CD4-positive, alpha-beta T cell treated with Interleukin-4 for 1 hour (primary cell): ENCODE data around the gene TBC1D2.
A peak's percentile ranks its signal among the peaks of the same experiment; 100 is the strongest.

Experiments used
- DNase-seq, 2 donors: peaks; one replicate each; pipeline ENCODE4 v3.0.0-alpha.2; 2020 to 2022

The TBC1D2 gene

DNA sequence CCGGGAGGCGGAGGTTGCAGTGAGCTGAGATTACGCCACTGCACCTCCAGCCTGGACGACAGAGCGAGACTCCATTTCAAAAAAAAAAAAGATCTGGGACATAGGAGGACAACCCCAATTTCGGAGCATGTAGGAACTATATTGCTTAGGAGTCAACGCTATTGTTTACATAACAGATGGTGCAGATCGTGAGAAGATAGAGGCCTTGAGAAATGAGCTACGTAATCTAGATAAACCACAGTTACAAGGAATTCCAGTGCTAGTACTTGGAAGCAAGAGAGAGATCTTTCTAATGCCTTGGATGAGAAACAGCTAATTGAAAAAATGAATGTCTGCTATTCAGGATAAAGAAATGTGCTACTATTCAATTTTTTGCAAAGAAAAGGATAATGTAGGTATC, 20.3 kb downstream of the TBC1D2 start:
- DNase-seq: no peak

GRCh38 chr9:98234245-98234825, 21.1 kb downstream of the TBC1D2 start:
- no peak for DNase-seq

DNA sequence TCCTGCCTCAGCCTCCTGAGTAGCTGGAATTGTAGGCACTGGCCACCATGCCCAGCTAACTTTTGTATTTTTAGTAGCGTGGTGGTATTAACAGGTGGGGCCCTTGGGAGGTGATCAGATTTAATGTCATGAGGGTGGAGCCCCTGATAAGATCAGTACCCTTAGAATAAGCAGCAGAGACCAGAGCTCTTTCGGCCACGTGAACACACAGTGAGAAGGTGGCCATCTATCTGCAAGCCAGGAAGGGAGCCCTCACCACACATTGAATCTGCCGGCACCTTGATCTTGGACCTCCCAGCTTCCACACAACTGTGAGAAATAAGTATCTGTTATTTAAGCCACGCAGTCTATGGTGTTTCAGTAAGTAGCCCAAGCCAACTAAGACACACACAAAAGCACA, 22.5 kb downstream of the TBC1D2 start:
- DNase-seq: no peak

- no peak for DNase-seq
These were observed 23.5 kb downstream of the TBC1D2 start for GRCh38 chr9:98231770-98232478.

DNA sequence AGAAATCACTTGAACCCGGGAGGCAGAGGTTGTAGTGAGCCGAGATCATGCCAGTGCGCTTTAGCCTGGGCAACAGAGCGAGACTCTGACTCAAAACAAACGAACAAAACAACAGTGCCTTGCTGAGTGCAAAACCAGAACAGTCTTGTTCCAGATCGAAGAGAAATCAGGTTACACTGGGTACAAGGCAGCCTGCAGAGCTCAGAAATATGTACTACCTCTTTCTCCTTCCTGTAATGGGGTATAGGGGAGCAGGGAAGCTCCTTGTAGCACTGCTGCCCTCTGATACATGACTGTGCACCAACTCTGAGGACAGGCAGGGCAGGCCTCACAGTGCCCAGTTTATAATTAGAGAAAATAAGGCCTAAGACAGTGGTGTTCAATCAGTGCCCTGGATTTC, 24.7 kb downstream of the TBC1D2 start:
- no peak for DNase-seq

- DNase-seq: no peak
These were observed 25.1 kb downstream of the TBC1D2 start for GRCh38 chr9:98230304-98230703.

DNA sequence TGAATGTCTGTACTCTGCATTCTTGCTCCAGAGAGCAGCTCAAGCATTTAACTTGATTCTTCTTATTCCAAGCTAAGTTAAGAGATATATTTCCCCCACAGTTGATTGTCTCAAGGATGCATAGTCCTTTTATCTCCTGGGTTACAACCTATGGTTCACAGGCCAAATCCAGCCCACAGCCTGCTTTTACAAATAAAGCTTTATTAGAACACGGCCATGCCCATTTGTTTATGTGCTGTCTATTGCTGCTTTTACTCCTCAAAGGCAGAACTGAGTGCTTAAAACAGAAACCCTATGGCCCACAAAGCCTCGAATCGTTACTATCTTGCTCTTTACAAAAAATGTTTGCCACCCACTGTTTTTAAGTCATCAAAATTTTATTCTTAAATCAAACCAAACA, 25.8 kb downstream of the TBC1D2 start:
- no peak for DNase-seq

- DNase-seq: no peak
These were observed 26.4 kb downstream of the TBC1D2 start for GRCh38 chr9:98229090-98229395.

DNA sequence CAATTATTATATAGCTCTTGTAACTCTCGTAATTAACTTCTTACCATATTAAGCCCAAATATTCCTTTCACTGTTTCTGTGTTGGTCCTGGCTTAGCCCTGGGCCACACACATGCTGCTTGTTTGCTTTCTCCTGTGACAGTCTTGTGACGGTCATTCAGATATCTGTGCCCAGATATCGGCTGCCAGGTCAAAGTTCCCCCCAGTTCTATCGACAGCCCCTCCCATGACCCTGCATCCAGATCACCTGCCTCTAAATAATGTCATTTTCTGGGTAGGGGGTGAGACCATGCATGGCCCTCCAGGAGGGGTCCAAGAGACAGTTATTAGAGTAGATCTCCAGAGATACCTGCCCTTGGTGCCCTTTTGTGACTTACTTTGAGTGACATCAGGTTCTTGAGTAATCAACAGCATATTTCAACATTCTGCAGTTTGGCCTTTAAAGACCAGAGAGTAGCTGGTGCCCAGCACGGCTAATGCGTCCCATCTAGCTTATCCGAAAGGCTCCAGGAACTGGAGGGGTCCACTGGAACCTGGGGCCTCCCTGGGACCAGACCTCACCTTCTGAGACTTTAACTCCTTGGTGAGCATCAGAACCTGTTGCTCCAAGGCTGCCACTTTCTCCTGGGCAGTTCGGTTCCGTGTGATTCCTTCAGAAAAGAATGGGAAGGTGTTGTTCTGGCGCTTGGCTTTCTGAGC, 26.9 kb downstream of the TBC1D2 start:
- DNase-seq: no peak

DNA sequence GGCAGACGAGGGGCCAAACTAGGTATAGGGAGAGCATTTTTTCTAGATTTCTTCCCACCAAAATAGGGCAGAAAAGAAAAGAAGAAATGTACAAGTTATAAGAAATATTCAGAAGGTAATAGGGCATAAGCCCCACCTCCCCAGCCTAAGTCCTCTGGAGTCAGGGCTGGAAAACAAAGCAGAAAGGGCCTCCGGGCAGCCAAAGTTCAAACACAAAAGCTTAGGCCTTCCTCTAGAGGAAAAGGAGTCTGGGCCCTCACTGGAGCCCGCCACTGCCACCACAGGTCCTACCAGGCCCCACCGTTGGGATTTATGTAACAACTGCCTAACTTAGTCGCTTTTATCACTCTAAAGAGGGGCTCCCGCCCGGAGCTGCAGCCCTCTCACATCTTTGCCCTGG, 27.6 kb downstream of the TBC1D2 start:
- no peak for DNase-seq

GRCh38 chr9:98226957-98227356, 28.5 kb downstream of the TBC1D2 start:
- no peak for DNase-seq

DNA sequence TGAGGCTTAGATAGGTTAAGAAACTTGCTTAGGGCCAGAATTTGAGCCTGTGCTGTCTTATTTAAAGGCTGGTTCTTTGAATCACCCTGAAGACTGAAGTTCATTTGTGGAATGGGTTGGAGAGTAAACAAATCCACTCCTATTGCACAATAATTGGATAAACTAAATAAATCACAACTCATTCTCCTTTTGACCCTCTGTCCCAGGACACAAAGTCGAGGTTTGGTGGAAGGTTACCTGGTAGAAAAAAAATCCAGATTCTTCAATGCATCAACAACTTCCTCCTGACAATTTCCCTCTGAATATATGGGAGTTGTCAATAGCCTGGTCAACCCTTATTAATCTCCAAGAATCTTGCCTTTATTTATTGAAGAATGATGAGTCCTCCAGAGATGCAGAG, 28.9 kb downstream of the TBC1D2 start:
- DNase-seq: no peak

DNA sequence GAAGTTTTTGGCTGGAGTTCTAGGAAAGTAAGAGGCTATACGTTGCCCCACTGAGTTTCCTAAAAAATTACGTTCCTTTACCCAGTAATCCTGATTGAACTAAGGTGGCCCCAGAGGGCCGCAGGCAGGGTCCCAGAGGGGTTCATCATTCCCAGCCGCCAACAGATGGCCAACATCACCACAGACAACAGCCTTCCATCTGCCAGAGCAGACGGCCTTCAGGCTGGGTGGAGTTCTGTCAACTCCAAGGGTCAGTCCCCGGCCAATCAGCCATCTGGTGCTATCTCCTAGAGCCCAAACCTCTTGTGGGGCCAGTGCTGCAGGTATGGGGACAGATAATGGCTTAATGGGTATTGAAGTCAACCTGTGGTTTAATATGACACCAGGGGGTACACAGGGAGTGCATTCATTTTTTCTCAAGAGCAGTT, 30.4 kb downstream of the TBC1D2 start:
- DNase-seq: no peak

DNA sequence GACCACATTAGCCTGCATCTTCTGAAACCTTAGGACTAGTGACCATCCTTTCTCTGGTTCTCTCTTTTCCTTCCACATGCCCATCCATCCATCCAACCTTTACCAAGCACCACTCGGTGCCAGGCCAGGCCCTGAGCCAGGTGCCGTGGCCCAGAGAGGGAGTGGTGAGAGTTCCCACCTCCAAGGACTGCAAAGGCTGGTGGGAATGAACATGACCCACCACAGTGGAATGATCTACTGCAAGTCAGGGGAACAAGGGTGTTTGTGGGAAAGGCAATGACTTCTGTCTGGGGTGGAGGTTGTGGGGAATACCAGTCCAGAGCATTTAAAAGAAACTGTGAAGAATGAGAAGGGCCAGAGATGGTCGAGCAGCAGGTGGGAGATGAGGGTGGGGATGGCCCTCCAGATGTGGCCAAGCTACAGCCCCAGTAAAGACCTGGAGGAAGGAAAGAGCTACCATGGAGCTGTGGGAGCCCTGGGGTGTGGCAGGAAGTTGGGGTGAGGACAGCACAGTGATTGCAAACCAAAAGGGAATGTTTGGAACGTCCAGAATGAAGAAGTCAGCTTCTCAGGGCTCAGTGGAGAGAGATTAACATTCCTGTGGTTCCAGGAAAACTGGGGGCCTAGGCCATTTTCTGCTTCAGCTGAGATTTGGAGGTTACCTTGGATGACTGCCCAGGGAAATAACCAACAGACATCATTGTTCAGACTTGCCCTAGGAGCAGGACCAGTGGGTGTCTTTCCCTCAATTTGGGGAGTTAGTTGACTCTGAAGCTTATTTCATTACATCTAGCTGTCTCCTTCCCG, 32.4 kb downstream of the TBC1D2 start:
- DNase-seq: no peak

GRCh38 chr9:98220911-98221310, 34.5 kb downstream of the TBC1D2 start:
- DNase-seq: no peak

- no peak for DNase-seq
These were observed 35.6 kb downstream of the TBC1D2 start for GRCh38 chr9:98219794-98220370.

DNA sequence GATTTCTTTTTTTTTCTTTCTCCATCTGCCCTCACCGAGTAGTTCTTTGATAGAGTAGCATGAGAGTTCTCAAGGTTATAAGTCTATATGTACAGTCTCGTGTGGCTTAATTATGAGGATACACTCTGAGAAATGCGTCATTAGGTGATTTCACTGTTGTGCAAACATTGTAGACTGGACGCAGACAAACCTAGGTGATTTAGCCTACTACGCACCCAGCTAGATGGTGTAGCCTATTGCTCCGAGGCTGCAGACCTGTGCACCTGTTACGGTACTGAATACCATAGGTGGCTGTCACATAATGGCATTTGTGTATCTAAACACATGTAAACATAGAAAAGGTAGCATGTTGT, 36.1 kb downstream of the TBC1D2 start:
- no peak for DNase-seq

GRCh38 chr9:98218562-98219363, 36.7 kb downstream of the TBC1D2 start:
- DNase-seq: no peak

DNA sequence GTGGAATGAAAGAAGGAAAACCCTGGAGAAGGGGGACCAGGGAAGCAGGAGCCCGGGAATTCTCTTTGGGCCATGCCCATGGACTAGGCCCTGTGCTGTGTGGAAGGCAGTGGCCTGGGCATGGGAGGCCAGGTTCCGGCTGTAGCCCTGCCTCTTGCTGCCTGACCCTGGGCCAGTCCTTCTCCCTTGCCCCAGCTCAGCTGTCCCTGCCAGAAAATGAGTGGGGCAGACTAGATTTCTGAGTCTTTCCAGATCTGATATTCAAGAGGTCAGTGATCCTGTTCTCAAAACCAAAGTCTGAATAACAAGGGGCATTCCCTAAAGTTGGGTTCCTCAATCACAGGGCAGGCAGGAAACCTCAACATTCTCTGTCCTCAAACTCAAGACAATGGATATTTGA, 38.2 kb downstream of the TBC1D2 start:
- DNase-seq: no peak

DNA sequence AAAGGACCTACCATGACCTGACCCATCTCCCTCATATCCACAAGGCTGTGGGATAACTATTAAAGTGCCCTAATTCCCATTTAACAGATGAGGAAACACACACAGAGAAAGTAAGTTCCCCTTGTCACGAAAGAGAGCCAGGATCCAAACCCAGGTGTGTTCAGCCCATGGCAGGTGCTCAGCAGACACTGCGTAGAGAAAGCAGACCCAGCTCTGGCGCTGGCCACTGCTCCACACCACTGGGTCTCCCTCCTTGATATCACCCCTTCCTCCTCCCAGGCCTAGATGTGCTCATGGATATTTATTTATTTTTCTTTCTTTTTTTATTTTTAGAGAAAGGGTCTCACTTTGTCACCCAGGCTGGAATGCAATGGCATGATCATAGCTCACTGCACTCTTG, 39.1 kb downstream of the TBC1D2 start:
- DNase-seq: no peak

GRCh38 chr9:98215821-98216220, 39.6 kb downstream of the TBC1D2 start:
- peak in 1 of 2 donors; percentile 10 for DNase-seq

DNA sequence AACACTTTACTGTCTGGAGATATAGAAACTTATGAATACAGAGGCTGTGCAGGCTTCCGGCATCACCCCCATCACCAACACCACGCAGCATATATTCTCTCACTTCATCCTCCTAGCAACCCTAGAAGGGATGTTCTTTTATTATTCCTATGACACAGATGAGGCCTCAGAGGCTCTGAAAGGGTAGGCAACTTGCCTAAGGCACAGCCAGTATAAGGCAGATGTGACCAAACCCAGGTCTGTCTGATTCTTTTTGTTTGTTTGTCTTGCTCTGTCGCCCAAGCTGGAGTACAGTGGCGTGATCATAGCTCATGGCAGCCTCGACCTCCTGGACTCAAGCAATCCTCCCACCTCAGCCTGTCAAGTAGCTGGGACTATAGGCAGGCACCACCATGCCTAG, 40.2 kb downstream of the TBC1D2 start:
- DNase-seq: no peak

GRCh38 chr9:98214811-98215210, 40.6 kb downstream of the TBC1D2 start:
- DNase-seq: no peak
